ENCODE results near the gene BGLAP.

The BGLAP gene

GRCh38 chr1:156291226-156292061 lies 49.5 kb downstream of the BGLAP start:
- peak; percentile 71 for DNase-seq (ENCODE audit: low read depth, low spot score)
